Measurements from ENCODE around the gene LBP.
"Not testable (repeated sequence)": the region's sequence is repeated elsewhere in the genome, so short reads cannot be mapped to it uniquely, and the experiment has no call there.

LBP gene

DNA sequence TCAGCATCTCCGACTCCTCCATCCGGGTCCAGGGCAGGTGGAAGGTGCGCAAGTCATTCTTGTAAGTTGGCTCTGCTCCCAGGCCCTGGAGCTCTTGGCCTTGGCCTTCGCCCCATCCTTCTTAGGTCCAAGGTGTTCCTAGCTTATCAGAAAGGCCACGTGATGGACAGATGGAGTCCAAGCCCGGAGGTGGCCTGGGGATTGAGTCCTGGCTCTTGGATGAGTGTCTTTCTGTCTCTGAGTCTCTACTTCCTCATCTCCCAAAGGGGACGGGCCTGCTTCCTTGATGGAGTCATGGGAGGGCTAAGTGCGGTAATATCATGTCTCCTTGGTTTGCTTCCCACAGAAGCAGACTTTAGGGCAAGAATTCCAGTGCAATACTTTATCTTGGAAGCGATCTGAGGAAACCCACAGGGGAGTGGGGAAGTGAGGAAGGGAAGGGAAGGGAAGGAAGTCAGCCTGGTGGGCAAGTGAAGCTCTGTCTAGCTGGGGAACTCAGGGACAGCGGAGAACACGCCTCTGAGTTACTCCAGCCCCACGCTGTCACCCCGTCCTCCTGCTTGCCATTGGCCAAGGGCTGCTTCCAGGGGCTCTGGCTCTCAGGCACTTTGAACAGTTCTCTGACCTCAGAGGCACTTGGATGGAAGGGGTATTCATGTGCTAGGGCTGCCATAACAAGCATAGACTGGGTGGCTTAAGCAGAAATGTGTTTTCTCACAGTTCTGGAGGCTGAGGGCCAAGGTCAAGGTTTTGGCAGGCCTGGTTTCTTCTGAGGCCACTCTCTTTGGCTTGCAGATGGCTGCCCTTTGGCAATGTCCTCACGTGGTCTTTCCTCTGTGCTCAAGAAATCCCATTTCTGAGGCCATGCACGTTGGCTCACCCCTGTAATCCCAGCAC lies 4.8 kb downstream of the LBP start:
- no peak for DNase-seq

DNA sequence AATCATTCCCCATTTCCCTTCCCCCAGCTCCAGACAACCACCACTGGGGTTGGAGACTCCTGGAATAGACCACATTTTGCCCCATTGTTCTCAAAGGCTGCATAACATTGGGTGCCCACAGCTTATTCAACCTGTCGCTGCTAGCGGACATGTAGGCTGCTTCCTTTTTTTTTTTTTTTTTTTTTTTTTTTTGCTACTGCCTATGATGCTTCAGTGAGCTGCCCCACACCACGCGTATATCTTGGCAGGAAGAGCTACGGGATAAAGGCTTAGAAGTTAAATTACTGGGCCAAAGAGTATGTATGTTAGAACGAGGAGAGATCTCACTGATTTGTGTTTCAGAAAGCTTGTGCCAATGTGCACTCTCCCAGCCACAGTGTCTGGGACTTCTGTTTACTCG lies 7.0 kb downstream of the LBP start:
- no peak for DNase-seq

DNA sequence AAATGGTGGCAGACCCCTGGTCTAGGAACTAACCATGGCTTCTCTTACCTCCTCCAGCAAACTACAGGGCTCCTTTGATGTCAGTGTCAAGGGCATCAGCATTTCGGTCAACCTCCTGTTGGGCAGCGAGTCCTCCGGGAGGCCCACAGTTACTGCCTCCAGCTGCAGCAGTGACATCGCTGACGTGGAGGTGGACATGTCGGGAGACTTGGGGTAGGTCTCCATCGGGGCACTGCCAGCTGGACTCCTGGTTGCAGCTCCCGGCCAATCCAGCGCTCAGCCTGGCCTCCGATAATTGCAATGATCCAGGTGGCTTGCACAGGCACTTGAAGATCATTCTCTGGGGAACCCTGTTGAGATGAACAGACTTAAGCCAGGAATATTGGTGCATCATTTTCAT lies 7.9 kb downstream of the LBP start:
- no peak for DNase-seq

DNA sequence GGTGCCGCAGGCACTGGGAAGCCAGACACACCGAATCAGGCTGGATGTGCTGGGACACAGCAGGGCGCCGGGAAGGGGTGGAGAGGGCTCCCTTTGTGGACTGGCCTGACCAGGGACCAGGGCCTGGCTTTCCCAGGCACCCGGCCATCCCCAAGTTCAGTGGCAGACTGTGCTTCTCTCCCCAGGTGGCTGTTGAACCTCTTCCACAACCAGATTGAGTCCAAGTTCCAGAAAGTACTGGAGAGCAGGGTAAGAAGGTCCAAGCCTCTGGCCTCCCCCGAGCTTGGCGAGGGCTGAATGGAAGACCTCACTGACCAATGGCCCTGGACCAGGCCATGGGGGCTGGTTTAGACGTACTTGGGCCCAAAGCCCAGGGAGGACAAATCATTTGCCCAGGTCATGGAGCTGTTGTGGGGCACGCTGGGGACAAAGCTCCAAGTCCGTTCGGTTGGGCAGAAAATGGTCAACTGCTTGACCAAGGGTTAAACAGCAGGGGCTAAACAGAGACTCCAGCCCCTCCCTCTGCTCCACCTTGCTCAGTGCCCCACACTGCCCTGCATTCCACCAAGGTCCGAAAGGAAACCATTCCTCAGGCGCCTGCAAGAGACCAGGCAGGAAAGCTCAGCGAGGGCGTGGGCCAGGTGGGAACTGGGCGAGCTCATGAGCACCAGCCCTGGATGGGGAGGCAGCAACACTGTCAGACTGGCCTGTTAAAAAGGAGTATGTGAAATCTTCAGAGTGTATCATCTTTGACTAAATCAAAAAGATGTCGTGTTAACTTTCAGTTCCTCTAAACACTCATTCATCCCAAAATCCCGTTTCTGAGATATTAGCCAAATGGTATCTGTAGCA lies 9.1 kb downstream of the LBP start:
- DNase-seq: no peak

DNA sequence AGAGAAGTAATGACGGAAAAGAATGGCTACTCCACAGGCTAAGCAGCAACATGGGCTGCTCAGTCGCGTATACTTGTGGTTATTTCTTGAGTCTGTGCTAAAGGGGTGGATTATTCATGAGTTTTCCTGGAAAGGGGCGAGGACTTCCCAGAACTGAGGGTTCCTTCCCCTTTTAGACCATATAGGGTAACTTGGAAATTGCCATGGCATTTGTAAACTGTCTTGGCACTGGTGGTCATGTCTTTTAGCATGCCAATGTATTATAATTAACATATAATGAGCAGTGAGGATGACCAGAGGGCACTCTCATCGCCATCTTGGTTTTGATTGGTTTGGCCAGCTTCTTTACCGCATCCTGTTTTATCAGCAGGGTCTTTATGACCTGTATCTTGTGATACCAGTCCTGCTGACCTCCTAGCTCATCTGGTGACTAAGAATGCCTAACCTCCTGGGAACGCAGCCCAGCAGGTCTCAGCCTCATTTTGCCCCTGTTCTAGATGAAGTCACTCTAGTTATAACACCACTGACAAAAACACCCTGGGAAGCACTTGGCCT lies 11.4 kb downstream of the LBP start:
- DNase-seq: no peak

DNA sequence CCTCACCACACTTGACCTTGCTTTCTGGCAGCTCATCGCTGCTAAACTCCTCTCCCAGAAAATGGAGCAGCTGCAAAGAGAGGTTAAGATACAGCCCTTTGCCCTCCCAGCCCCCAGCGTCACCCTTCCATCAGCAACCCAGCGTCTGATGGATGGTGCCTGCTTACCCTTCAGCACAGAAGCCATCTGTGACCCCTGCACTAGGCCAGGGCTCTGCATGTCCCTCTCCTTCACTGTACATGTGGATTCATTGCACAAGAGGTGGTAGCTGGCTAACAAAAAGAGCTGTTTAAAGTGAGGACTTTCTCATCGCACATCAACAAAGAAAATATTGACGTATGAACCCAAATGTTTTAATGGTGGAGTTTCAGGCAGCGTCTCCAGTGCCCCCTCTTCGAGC lies 12.3 kb downstream of the LBP start:
- DNase-seq: no peak

DNA sequence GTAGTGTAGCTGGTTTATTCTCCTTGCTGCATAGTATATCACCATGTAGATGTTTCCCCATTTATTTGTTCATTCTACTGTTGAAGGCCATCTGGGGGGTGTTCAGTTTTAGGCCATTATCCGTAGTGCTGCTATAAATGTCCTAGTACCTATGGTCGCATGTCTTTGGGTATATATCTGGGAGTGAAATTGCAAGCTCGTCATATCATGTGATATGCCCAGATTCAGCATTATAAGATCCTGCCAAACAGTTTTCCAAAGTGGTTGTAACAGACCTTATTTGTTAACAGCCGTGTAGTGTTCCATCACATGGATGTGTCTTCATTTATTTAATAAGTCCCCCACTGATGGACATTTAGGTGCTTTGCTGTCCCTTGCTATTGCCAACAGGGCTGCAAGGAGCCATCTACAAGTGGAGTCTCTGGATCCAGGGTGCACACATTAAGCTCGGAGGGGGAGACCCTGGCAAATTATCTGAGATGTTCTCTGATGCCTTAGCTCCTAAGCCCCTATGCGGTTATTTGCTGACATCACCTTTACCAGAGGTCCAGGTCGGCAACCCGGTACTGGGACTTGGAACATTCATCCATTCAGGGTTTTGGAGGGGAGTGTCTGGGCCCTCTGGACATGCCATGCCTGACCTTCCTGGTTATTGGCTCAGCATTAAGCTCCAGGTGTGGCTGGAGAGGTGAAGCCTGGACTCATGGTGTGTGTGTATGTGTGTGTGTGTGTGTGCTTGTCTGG lies 16.9 kb downstream of the LBP start:
- DNase-seq: no peak

DNA sequence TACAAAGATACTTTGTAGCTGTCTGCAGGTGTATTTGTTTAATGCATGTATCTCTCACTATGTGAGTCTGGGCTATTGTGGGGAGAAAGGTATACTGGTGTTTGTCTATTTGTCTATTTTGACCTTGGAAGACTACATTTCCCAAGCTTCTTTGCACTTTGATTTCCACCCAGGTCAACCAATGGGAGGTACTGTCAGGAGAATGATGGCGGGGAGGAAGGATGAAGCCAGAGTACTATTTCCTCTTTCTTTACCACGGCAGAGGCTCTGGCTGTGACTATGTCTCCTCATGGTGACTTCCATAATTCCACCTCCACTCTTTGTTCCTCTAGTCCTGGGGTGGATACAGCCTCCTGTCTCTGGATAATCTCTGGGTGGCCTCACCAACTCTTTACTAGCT lies 23.1 kb downstream of the LBP start:
- no peak for DNase-seq

DNA sequence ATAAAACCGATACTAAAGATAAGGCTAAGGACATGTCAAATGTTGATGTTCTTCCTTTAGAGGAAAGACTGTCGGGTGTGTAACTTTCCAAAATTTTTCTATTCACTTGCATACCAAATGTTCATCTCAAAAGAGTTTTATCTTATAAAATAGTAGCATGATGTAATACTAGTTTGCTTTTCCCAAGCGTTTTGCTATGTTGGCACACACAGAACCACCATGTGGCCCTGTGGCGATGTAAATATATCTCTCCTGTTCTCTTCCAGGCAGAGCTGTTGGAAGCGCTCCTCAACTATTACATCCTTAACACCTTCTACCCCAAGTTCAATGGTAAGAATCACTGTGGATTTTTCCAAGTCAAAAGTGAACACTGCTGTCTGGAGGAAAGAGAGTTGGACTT lies 26.5 kb downstream of the LBP start:
- DNase-seq: no peak

DNA sequence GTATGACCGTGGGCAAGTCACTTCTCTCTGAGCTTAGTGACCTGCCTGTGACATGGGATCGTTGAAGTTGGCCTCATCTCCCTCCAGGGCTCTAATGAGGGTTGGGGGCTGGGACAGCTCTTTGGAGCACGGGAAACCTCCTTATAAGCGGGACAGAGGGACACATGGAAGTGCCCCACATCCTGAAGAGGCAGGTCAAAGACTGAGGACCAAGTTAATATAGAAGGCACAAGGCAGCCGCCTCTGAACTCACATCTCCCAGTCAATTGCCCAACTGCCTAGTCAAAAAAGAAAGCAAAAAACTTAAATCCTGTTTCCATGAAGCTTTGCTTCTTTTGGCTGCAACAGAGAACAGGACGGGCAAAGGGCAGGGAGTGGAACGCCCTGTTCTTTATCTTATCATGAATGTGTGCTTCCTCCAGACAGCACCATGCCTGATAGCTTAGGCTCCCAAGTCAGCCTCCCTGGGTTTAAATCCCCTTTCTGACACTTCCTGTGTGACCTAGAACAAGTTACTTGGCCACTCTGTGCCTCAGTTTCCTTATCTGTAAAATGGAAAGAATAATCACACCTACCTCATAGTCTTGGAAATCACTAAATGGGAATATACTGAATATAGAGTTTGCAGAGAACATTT lies 27.1 kb downstream of the LBP start:
- DNase-seq: no peak

DNA sequence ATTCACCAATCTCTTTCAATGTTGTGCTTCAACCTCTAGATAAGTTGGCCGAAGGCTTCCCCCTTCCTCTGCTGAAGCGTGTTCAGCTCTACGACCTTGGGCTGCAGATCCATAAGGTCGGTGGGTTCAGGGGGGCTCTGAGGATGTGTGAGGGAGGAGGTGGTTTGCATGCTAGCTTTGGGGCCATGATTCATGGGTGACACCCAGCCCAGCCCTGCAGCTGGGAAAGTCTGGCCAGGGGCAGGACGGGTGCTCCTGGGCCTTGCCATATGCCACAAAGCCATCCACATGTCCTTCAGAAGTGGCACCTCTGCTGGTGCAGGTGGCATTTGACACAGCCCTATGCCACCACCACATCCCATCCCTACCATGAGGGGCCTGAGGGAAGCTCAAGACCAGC lies 27.6 kb downstream of the LBP start:
- no peak for DNase-seq

DNA sequence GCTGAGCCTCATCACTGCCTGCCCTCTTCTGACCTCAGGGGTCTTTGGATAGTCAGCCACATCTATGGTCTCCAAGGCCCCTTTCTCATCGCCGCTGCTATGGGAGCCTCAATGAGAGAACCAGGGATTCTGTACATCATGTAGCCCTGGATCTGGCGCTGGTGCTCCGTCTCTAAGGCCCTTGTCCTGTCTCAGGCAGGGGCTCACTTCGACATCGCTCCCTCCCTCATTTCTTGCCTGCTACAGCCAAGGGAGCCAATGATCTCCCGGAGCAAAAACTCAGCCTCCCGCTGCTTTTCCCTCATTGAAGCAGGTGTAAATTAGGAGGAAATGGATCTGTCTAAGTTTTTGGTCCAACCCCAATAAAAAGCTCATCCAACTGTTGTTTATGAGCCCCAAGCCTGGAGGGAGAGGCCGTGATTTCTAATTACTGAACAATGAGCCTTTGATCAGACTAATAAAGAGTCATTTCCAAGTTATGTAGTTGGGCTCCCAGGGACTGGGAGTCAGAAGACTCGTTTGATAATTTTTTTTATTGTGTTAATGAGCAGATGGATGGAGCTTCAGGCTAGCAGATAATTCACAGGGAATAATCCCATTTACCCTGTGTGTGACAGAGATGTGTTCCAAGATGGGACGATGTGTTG lies 30.9 kb downstream of the LBP start:
- DNase-seq: no peak

DNA sequence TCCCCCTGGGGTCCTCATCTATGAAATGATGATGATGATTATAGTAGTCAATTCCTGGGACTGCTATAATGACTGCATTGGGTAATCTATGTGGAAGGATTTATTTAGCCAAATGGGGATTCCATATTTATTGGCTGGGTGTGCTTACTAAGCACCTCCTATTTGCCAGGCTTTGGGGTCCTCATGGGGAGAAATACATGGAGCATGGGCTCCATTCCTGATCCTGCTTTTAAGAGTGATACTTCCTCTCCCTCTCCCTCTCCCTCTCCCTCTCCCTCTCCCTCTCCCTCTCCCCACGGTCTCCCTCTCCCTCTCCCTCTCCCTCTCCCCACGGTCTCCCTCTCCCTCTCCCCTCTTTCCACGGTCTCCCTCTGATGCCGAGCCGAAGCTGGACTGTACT lies 31.6 kb downstream of the LBP start:
- not testable (repeated sequence) for DNase-seq

DNA sequence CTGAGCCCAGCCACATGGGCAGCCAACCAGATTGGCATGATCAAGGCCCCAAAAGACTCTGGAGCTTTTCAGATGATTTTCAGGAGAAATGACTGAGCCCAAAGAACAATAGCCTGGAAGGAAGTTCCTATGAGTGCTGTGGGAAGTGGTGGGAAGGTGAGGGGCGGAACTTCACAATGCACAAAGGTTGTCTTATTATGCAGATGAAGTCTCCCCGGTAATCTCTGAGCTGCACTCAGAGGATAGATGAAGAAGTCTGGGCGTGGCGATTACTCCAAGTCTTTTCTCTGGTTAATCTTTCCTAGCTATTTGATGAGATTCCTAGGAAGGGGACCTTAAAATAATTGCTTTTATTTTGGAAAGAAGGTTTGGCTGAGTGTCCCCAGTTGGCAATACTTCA lies 36.9 kb downstream of the LBP start:
- DNase-seq: no peak

DNA sequence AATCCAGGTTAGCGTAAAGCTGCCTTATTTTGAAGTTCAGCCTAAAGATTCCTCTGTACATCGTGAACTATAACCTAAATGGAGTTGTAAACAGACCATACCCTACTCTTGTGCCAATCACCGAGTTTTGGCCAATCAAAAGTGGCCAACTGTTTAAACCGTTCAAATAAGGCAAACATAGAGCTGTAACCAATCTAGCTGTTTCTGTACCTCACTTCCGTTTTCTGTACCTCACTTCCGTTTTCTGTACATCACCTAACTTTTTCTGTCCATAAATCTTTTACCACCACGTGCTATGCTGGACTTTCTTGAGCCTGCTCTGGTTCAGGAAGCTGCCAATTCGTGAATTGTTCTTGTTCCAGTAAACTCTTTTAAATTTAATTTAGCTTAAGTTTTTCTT lies 39.7 kb downstream of the LBP start:
- DNase-seq: no peak

DNA sequence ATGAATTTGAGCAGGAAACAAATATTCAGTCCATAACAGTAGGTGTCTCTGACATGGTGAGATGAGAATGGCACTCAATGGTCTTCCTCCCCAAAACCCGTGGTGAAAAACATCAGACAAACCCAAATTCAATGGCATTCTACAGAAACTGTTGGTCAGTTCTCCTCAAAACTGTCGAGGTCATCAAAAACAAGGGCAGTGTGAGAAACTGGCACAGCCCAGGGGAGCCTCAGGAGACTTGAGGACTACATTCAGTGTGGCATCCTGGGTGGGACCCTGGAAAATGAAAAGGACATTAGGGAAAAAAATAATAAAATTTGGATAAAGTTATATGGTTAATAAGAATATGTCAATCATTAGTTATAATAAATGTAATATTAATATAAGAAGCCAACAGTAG lies 40.6 kb downstream of the LBP start:
- no peak for DNase-seq

DNA sequence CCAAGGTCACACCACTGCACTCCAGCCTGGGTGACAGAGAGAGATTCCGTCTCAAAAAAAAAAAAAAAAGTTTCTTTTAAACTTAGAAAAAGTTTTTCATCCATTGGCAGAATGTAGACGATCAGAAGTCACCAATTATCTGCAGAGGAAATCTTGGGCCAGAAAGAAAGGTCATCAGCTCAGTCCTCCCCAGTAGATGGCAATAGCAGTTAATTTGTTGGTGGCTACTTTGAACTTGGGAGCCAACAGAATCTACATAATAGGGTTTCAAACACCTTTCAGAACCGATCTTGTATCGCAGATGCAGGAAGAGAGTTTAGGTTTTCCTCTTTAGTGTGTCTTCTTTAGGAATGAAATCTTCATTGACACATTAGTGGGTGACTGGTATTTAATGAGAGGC lies 41.7 kb downstream of the LBP start:
- no peak for DNase-seq

DNA sequence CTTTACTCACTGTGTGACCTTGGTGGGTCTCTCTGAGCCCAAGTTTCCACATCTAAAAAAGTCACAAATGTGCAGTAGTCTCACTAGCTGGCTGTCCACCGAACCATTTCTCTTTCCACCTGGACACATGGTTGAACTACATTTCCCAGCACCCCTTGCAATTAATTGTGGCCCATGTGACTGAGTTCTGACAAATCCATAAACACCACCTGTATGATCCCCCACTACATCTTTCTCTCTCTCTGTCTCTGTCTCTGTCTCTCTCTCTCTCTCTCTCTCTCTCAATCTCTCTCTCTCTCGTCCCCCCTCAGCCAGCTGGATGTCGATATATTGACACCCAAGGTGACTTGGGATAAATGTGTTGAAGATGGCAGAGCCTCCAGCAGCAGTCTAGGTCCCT lies 46.1 kb downstream of the LBP start:
- no peak for DNase-seq

DNA sequence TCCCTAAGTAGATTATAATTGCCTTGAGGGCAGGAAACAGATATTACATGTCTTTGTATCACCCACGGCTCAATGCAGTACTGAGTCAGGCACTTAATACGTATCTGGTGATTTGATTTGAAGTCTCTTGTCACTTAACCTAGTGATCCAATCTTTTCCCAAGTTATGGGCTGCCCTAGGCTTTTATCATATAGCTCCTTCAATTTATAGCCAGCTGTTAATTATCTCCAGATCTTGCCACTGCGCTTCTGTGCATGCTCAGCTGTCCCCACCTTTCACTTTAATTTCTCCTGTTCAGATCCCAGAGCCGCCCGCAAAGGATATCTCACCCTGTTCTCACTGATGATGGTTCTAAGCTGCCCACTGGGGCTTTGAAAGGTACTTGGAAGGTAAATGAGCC lies 47.0 kb downstream of the LBP start:
- DNase-seq: no peak

DNA sequence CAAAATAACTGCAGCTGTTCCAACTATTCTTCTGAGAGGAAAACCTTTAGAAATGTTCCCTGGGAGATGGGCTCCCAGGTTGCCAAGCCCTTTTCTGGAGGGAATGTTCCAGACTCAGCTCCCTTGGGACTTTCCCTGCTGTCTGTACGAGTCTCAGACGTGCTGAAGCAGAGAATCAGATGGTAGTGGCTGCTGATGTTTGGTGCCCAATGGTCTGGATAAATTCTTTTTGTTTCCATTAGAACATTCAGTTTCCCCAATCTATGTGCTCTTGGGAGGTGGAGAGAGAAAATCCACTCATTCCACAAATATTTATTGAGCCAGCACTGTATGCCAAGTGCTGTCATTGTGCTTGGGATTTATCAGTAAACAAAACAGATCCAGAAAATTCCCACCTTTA lies 48.9 kb downstream of the LBP start:
- no peak for DNase-seq

DNA sequence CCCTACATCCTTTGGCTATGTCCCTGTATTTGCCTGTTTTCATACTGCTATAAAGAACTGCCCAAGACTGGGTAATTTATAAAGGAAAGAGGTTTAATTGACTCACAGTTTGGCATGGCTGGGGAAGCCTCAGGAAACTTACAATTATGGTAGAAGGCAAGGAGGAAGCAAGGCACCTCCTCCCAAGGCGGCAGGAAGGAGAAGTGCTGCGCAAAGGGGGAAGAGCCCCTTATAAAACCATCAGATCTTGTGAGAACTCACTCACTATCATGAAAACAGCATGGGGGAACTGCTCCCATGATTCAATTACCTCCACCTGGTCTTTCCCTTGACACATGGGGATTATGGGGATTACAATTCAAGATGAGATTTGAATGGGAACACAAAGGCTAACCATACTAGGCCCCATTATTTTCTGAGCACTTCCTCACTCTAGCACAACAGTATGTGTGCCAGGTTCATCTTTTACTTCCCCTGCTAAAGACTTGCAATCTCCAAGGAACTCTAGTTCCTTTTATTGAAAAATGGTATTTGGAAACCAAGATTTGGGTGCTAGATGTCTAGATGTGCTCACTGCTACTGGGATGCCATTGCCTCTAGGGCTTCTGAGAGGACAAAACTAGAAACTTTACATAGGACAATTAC lies 49.6 kb downstream of the LBP start:
- DNase-seq: not testable (repeated sequence)

DNA sequence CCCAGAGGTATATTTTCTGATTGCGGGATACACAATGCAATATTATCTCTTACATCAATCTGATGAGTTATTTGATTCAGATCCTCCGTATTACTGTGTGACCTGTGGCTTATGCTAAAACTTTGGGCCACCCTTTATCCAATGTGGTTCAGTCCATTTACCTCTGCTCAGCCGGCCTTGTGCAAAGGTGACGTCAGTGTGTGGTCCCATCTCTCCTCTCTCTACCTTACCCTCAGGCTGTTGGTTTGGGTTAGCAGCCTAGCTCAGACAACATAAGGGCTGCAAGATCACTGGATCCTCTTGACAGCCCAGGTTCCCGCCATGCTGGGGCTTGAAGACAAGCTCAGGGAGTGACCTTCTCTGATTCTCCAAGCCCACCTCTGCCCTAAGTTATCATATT lies 55.8 kb downstream of the LBP start:
- no peak for DNase-seq
